Activated T-cell treated with anti-CD3 and anti-CD28 coated beads, Interleukin-2, amount 50 U/mL, for 1 hour (primary cell): Measurements from ENCODE around the gene IL18RAP.
A peak's percentile ranks its signal among the peaks of the same experiment; 100 is the strongest.

Source experiments
- DNase-seq: peaks from one replicate; pipeline ENCODE4 v3.0.0-alpha.2; 2020

The IL18RAP gene

GRCh38 chr2:102424754-102425153, 1.8 kb downstream of the IL18RAP start:
- no peak for DNase-seq

DNA sequence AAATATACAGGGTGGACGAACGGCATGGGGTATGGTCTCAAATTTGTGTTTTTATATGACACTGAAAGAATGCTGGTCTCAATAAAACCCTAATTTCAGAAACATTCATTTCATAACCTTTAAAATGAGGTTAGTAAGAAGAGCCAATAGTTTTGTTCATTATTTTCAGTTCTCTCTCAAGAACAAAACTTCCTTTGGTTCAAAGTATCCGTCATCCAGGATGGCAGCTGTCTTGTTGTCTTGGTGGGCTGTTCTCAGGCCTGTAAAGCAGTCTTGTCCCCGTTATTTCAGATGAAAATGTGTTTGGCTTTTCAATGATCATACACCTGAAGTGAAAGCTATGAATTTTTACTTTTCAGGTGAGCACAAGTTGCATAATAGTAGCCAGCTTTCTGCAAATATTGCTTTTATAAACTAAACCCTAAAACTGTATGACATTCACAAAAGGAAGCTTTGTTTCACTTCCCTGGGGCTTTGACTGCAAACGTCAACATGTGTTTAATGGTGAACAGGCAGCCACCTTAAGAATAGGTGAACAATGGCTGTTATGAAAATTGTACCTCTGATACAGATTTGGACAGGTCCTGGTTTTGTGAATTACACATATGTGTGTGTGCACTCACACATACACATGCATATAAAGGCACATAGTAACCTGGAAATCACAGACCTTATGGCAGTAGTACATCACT, 2.6 kb downstream of the IL18RAP start:
- DNase-seq: no peak

- no peak for DNase-seq
These were observed 4.3 kb downstream of the IL18RAP start for GRCh38 chr2:102427249-102427648.

GRCh38 chr2:102428573-102428972, 5.6 kb downstream of the IL18RAP start:
- DNase-seq: no peak

DNA sequence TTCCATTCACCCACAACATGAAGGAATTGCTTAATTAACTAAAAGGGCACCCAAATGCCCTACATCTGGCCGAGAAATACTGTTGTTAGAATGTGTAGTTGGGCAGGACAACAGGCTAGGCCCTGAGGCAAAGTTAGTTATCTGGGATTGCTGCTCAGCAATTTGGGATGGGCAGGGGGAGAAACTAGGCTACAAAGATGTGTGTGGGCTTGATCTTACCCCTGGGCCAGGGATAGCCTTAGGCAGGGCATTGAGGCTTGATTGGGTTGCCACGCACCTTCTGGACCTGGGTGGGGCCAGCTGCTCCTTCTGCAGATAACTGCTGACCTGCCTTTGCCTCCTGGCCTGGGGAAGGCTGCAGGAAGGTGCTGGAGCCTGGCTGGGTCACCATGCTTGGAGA, 9.4 kb downstream of the IL18RAP start:
- no peak for DNase-seq

DNA sequence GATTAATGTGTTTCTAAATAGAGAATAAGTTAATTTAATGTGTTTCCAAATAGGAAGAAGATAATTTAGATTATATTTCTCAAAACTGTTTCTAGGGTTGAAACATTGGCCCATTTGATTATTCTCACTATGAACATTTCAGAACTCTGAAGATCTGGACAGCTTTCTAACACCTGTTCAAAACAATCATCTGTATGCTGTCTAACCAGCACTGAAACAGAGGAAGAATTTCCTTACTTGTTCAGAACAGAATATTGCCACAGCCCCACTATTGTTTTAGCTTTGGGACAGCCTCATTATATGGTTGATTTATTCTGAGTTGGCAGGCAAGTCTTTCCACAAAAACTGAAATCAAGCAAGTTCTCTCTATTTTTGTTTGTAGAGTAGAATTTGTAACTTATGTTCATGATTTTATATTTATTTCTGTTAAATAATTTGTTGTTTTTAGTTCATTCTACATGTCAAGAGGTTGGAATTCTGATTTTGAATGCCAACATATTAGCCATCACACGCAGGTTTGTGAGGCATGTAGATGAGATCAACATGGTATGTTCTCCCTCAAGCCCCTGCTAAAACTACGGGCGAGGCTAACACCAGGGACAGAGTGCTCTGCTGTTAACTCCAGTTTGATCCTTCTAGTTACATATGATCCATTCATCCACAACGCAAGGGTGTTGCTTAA, 11.2 kb downstream of the IL18RAP start:
- no peak for DNase-seq

DNA sequence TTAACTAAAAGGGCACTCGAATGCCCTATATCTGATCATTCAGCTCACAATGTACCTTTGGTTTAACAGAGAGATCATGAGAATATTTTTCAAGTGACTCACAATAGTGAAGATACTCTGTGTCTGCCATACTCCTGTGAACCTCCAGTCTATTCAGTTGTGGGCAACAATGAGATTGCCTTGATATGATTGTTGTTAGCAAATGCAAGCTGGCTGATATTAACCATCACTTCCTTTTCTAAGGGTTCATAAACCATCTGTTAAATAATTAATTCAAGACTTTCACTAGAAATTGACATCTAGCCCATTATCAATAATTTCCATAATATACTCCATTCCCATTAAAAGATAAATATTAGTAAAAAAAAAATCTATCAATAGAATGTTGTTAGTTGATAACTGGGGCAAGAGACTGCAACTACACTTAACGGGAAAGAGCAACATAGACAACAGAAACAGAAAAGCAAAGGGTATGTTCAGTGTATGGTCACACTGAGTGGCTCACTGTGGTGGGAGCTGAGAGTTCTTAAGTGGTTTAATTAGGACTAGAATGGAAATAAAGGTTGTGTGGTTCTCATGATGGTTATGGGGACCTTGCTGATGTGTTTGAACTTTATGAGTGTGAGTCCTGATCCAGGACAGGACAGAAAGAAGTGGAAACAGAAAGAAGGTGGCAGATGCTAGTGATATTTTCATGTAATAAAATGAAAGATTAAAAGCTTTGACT, 11.9 kb downstream of the IL18RAP start:
- no peak for DNase-seq

DNA sequence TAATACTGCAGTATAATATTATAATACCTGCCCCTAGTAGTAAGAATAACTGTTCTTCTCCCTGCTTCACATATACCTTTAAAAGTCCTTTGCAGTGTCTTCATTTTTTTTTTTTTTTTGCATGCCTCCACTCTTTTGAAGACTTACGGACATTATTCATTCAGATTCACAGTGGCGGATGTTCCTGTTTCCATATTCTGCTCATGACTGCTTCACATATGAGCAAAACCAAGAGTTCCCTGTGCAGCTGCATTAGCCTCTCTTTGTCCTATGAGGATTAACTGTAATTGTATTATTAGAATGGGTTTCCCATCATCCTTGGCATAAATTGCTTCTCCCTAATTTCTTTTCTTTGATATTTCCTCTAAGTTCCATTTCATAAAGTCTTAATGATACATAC, 12.8 kb downstream of the IL18RAP start:
- DNase-seq: no peak

GRCh38 chr2:102436323-102436722, 13.4 kb downstream of the IL18RAP start:
- no peak for DNase-seq

GRCh38 chr2:102437122-102437521, 14.2 kb downstream of the IL18RAP start:
- DNase-seq: no peak

GRCh38 chr2:102438111-102438510, 15.2 kb downstream of the IL18RAP start:
- DNase-seq: no peak

- no peak for DNase-seq
These were observed 15.6 kb downstream of the IL18RAP start for GRCh38 chr2:102438578-102438977.

GRCh38 chr2:102439065-102439695, 16.2 kb downstream of the IL18RAP start:
- no peak for DNase-seq

DNA sequence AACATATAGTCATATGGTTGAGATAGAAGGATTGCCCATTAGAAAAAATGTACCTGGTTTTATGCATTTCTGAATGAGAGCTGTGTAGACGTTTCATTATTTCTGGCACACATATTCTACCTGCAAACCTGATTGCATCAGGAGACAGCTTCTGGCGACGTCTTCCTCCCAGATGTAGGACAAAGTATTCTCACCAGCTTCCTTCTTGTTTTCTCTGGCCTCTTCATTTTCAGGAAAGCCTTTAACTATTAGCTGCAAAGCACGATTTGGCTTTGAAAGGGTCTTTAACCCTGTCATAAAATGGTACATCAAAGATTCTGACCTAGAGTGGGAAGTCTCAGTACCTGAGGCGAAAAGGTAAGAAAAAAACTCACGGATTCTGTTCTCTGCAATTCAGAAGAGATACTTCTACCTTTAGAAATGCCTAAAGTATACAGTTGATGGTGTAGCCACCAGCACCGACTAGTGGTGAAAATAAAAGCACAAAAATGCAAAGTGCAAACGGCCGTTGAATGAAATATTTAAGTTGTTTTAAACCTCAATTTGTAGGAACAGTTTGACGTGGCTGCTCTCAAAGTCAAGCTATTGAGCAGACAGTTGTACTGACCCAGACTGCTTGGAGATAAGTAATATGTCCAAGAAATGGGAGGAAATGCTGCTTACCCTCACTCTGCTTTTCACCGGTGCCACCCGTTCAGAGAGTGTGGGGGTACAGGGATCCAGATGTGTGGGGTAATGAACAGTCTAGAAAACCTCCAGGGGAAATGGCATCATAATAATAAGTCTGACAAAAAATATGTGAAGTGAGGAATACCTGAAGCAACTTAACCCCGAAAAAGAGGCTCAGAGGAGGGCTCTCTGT, 20.2 kb downstream of the IL18RAP start:
- DNase-seq: no peak

DNA sequence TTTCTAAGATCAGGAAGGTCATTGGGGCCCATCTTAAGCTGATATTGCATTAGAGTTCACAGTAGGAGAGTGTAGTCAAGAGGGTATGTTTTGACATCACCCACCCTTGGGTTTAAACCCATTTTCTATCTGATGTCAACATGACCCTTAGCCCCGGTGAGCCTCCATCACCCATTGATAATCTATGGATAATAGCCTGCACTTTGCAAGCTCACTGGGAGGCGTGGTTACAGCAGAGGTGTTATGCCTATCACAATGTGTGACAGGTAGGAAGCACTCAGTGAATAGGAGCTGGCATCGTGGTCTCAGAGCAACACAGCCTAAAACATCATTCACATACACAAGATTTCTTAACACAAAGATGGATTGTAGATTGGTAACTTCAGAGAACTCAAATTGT, 21.3 kb downstream of the IL18RAP start:
- DNase-seq: no peak

DNA sequence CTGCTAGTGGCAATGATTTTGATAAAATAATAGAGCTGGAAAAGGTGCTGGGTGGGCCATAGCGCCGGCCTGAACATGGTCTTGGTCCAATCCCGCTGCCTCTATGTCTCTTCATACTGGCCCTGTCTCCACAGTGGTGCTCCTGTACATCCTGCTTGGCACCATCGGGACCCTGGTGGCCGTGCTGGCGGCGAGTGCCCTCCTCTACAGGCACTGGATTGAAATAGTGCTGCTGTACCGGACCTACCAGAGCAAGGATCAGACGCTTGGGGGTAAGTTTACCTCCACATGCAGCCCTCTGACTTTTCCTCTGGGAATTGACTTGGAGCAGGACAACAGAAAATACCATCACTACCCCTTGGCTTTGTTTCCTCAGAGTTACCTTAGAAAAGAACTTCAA, 24.0 kb downstream of the IL18RAP start:
- DNase-seq: no peak

DNA sequence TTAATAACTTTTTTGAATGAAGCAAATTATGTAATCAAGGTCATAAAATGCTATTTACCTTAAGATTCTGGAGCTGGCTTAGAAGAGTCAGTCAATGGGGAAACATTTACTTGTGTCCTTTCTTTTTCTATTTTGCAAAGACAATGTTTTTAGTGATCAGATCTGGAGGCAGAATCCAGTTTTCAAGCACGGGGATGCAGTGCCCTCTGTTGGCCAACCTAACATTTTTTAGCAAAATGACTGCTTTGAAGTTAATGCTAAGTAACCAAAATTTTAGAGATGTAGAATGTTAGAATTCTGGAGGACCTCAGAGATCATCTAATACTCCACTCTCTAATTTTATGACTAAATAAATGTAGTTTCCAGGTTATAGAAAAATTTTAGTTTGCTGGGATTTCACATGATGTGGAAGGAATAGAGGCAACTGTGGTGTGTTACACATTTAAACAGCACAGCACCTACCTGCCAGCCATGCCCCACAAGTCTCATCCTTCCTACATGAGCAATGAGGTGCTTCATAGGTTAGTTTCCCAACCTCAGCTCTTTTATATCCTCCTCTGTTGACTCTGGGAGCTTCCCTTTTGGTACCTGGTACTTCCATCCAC, 26.5 kb downstream of the IL18RAP start:
- peak; percentile 68 for DNase-seq

GRCh38 chr2:102451968-102452367, 29.0 kb downstream of the IL18RAP start:
- DNase-seq: no peak

DNA sequence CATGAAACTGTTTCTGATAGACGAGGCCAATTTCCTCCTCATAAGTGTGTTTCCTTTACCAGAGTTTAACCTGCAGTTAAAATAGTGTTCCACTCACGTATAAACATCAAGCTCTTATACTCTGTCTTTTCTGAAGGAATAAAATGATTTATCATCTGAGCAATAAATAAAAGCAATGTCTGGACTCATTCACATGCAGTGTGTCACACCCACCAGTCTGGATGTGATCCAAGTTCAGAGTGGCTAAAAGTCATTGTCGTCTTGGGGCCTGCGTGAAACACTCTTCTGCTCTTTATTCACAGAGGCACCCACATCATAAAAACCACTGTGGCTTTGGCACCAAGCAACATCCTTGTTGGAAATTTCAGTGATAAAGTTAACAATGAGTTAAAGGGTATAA, 30.5 kb downstream of the IL18RAP start:
- no peak for DNase-seq

GRCh38 chr2:102455061-102455670, 32.2 kb downstream of the IL18RAP start:
- DNase-seq: no peak

- no peak for DNase-seq
These were observed 37.5 kb downstream of the IL18RAP start for GRCh38 chr2:102460467-102460866.

DNA sequence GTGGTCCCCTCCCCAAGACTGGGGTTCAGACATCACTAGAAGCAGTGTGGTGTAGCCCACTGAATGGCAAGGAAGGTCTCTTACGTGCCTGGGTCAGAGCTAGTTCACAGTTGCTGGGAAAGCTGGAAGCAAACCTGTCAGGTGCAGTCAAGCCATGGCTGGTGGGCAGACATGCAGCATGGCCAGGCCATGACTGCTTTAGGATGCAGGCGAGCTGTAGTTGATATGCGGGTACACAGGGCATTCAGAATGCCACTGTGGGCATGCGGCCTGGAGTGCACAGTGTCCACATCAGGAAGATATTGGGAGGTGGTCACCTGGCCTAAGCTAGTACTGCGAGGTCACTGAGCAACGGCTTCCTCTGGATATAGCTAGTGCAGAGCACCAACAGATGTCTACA, 38.2 kb downstream of the IL18RAP start:
- no peak for DNase-seq
